HG03159 (cell line): ENCODE data around the gene ZNF26.
"Not testable (repeated sequence)": the region's sequence is repeated elsewhere in the genome, so short reads cannot be mapped to it uniquely, and the experiment has no call there.

Experiments
- ATAC-seq: cut with Tn5 transposase; IDR thresholded peaks from one replicate; pipeline ENCODE4 v1.9.1; 2021; ENCODE audit warnings: mild to moderate bottlenecking, moderate library complexity; ENCODE audit not compliant: unreplicated experiment

ZNF26 gene

DNA sequence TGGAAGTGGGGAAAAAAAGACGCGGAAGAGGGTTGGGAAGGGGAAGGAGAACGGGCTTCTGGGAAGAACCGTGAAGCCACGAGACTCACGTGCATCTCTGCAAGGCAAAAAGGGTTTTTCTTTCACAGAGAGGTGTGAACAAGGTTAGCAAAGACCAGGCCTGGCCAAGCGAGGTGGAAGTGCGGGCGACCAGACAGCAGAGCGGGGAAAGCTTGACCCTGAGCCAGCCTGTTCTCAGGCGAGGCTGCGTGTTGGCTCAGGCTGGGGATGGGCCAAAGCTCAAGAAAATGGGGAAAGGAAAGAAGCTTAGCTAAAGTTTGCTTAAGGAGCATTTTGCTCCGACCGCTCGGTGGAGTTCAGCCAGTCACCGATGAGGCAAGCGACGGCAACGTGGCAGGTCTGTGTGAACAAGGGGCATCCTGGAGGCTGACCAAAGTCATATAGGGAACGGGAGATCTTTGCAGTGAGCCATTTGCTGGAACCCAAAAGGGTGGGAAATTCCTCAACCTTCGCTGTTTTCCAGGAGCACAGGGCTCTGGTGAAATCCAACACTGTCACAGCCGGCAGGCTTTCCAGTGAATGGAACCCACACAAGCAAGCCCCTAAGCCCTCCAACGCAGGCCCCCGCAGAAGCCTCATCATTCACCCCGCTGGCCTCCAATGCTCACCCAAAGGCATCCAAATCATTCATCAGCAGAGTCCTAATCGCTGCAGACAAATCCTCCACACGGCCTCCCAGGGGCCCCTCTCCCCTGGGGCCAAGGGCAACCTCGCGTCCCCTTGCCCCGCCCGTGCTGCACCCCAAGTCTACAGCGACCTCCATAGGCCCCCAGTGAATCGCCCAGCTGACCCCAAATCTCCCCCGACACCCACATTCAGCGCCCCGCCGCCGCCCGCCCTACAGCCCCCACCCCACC is 30.8 kb upstream of the ZNF26 start:
- ATAC-seq = peak; percentile 38

DNA sequence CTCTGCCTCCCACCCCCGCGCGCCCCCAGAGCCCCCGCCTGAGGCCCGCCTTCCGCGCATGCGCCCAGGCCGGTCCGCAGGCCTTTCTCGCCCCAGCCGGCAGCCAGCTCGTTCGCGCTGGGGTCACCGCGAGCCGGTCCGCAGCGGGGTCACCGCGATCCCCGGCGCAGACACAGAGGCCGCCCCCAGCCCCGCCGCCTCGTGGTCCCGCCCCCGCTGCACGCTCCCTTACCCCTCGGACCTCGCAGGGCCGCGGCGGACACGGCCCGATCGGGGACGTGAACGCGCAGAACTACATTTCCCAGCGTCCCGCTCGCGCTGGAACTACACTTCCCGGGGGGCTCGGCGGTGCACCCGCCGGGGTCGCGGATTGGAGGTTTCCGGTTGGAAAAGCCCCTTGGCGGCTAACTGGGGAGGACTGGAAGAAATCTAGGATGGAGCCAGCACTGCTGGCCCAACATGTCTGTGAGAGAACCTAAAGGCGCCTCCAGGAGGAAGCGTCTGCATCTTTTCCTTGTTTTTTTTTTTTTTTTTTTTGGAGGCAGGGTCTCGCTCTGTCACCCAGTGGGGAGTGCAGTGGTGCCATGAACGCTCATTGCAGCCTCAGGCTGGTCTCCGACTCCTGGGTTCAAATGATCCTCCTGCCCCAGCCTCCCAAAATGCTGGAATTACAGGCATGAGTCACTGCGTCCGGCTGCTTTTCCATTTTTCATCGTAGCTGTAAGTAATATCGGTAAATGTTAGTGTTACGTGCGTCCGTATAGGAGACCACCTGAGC is 30.0 kb upstream of the ZNF26 start, which contains the start of gene ZNF605:
ZNF605 (minus strand) TSS at position 296 of the 778 bp plus-strand sequence. CDS start 10,671 bp downstream, outside the sequence.
- peak; percentile 86 for ATAC-seq

DNA sequence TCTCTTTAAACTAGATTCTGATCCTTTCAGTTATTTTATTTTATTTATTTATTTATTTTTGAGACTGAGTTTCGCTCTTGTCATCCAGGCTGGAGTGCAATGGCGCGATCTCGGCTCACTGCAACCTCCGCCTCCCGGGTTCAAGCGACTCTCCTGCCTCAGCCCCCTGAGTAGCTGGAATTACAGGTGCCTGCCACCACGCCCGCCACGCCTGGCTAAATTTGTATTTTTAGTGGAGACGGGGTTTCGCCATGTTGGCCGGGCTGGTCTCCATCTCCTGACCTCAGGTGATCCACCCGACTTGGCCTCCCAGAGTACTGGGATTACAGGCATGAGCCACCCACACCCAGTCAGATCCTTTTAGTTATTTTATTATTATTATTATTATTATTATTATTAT is 24.4 kb upstream of the ZNF26 start:
- not testable (repeated sequence) for ATAC-seq

DNA sequence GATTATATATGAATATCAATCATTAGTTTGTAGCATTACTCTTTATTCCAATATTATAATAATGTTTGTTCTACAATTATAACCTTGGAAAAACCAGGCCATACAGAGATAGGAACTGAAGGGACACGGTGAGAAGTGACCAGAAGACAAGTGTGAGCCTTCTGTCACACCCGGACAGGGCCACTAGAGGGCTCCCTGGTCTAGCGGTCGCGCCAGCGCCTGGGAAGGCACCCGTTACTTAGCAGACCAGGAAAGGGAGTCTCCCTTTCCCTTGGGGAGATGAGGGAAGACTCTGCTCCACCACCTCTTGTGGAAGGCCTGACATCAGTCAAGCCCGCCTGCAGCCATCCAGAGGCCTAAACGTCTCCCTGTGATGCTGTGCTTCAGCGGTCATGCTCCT is 22.2 kb upstream of the ZNF26 start:
- not testable (repeated sequence) for ATAC-seq

DNA sequence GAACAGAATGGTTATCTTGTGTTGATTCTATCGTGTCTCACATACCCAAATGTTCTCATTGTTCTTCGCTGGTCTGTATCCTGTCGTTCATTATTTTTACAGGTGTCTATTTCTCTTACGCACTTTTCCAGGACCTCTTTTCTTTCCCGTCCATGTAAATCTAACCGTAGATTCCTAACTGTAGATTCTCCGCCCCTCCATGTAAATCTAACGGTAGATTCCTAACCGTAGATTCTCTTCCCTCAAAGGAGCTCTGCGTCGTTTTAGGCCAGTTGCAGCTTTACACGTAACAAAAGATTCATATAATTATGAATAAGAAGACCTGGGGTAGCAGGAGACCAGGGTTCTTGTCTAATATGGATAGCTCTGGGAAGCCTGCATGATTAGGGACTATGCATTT is 20.4 kb upstream of the ZNF26 start:
- no peak for ATAC-seq

DNA sequence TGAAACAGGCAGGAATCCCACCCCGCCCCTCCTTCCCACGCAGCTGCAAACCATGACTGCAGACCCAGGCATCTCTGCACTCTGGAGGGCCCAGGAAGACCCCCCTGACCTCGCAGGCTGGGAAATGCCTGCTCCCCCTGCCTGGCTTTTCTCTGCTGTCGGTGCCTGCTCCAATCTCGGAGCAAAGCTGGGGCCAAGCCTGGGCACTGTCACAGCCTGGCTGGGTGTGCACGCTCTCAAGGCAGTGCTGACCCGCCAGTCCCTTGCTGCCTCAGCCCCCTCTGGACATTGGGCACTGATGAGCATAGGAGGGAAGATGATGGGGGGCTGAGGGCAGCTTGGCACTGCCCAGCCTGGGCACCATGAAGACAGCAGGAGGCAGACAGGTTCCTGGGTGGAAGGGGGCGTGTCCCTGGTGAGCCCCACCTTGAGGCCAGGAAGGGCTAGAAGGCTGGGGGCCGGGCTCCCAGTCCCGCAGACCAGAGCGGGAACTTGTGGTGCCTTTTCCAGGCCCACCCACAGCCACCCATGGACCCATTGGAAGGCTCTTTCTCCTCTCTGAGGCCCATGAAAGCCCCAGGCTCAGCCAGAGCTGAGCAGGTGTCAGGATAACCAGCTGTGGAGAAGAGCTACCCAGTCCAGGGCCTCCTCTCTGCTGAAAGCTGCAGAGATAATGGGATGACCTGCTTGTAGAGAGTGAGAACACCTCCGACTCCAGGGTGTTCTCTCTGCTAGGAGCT is 19.3 kb upstream of the ZNF26 start:
- no peak for ATAC-seq

DNA sequence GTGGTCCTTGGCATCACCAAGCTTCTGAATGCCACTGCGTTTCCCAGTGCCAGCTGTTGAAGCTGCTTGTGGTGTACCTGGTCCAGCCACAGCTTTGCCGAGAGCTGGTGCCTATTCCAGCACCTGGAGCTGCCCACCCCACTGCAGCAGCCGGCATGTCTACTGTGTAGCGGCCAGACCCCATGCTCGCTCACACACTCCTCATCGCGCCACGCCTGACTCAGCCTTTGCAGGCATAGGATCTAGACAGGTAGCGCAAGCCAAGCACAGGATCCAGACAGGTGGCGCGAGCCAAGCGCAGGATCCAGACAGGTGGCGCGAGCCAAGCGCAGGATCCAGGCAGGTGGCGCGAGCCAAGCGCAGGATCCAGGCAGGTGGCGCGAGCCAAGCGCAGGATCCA is 18.4 kb upstream of the ZNF26 start:
- no peak for ATAC-seq

DNA sequence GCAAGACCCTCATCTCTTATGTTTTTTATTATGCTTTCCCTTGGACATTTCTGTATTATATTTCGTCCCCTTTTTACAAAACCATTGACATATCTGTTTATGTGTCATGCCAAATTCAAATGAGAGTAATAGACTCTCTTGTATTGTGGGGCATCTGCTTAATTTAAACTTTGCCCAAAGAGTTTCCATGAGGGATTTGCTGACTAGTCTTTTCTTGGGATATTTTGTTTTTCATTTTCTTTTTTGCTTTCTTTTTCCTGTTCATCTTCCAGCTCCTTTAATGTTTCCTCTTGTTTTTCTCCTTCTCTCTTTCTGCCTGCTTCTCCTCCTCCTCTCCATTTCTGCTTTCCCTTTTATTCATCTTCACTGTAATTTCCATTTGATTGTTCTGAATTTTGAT is 13.8 kb upstream of the ZNF26 start:
- ATAC-seq = no peak

DNA sequence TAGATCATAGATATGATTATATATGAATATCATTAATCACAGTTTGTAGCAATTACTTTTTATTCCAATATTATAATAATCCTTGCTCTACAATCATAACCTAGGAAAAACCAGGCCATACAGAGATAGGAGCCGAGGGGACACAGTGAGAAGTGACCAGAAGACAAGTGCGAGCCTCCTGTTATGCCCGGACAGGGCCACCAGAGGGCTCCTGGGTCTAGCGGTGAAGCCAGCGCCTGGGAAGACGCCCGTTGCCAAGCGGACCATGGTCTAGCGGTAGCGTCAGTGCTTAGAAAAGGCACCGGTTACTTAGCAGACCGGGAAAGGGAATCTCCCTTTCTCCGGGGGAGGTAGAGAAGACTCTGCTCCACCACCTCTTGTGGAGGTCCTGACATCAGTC is 9.3 kb upstream of the ZNF26 start:
- ATAC-seq = not testable (repeated sequence)

DNA sequence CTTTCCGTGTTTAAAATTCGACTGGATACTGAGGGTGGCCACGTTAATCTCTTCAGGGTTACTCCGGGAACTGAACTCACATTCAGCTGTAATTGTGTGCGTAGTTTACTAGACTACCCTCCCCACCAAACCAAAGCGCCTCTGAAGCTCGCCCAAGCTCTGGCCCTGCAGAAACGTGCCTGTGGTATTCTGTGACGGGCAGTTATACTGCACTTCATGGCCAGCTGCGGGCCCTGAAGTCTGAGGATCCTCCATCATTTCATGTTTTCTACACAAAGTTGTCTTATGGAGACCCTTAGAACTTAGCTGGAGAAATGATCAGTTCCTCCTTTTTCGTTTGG is 688 bp downstream of the ZNF26 start:
- ATAC-seq = peak; percentile 5

DNA sequence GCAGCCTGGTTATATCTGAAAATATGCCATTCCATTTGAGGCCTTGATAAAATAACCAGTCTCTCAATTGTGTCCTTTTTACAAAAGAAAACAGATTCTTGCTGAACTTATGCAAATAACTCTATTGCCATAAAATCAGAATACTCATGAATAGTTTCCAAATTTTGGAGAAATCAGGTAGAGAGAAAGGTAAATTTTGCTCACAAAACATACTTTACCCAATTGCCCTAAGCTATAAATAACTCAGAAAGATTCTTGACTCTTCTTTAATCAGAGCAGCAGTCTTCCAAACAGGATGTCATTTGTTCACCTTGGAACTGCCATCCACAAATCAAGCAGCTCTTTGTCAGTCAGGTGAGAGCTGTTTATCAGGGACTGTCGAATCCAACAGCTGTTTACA is 12.6 kb downstream of the ZNF26 start:
- ATAC-seq = no peak

DNA sequence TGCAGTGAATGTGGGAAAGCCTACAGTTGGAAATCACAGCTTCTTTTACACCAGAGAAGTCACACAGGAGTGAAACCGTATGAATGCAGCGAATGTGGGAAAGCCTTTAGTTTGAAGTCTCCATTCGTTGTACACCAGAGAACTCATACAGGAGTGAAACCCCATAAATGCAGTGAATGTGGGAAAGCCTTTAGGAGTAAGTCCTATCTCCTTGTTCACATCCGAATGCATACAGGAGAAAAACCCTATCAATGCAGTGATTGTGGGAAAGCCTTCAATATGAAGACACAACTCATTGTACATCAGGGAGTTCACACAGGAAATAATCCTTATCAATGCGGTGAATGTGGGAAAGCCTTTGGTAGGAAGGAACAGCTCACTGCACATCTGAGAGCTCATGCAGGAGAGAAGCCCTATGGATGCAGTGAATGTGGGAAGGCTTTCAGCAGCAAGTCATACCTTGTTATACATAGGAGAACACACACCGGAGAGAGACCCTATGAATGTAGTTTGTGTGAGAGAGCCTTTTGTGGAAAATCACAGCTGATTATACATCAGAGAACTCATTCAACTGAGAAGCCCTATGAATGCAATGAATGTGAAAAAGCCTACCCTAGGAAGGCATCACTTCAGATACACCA is 24.6 kb downstream of the ZNF26 start:
- ATAC-seq = no peak

DNA sequence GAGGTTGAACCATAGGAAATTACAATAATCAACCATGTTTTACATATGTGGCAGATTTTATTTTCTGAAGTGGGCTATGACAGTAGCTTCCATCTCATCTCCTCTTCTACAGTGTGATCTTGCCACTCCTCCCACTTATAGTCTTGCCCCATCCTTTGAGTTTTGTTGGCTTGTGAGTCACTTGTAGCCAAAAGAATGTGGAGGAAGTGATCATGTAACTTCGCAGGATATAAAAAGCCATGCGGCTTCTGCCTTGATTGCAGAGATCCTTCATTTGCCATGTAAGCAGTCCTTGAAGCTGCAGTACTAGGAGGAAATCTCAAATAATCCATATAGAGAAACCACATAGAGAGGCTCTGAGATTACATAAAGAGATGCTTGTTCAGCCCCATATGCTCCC is 37.4 kb downstream of the ZNF26 start:
- no peak for ATAC-seq

DNA sequence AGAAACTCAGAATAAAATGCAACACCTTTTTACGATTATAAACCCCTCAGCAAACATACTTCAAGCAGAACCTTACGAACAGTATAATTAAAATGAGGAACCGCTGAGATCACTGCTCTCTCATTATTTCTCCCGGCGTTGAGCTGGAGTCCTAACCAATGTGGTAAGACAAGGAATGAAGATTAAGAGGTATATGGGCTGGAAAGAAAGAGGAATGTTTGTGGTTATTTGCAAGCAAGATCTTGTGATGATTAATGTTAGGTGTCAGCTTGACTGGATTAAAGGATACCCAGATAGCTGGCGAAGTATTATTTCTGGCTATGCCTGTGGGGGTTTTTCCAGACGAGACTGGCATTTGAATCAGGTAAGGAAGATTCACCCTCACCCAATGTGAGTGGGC is 40.8 kb downstream of the ZNF26 start:
- no peak for ATAC-seq

DNA sequence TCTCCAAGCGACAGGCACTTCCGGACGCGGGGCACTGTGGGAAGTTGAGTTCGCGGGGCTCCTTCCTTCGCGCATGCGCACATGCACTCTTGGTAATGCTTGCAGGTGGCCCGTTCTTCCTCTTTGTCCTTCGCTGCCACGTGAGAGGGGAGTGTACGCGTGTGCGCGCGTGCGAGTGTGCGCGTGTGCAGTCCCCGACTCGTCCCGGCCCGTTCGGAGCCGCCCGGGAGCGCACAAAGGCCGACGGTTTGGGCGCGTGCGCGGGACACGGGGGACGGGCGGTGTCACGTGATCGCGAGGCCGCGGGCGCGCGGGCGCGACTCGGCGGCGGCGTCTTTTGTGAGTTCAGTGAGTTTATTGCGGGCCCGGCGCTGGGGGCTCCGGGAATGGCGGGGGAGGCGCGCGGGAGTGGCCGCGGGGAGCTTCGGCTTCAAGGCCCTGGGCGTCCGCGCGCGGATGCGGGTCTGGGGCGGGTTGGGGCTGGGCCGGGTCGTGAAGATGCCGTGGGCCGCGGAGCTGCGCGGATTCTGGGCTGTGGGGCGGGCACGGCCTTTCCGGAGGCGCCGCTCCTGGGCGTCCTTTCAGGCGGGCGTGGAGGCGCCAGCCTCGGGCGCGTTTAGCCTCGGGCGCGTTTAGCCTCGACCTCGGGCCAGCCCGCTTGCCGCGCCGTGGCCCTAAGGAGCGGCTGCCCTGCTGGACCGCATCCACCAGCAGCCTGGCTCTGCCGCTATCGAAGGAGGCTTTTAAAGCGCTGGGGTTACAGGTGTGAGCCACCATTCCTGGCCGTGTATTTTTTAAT is 51.2 kb downstream of the ZNF26 start, which contains the start of gene ZNF84:
ZNF84 (plus strand) TSS at position 303 of the 799 bp plus-strand sequence. CDS start 3,959 bp downstream, outside the sequence.
- peak; percentile 96 for ATAC-seq

DNA sequence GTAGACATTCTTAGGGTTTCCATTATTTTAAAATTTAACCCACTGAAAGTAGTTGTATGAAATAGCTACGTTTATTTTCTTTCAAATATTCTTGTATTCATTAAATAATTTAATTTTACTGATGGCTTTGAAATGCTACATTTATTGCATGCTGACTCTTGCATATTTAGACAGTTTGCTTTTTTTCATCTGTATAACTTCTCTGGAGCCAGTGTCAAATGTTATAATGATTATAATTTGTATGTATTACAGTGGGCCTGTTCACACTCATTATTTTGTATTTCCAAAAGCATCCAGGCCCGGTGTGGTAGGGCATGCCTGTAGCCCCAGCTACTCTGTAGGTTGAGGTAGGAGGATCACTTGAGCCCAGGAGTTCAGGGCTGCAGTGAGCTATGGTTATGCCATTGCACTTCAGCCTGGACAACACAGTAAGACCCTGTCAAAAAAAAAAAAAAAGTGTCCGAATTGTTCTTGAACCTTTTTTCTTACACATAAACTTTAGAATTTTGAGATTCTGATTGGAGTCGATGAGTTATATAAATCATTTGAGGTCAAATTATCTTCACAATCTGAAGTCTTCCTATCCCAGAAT is 52.0 kb downstream of the ZNF26 start:
- ATAC-seq = no peak

DNA sequence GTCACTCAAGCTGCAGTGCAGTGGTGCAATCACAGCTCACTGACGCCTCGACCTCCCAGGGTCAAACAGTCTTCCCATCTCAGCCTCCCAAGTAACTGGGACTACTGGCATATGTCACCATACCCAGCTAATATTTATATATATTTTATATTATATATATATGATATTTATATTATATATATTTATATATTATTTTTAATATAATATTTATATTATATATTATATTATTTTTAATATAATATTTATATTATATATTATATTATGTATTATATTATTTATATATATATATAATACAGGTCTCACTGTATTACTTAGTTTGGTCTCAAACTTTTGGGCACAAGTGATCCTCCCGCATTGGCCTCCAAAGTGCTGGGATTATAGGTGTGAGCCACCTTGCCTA is 60.5 kb downstream of the ZNF26 start:
- no peak for ATAC-seq

DNA sequence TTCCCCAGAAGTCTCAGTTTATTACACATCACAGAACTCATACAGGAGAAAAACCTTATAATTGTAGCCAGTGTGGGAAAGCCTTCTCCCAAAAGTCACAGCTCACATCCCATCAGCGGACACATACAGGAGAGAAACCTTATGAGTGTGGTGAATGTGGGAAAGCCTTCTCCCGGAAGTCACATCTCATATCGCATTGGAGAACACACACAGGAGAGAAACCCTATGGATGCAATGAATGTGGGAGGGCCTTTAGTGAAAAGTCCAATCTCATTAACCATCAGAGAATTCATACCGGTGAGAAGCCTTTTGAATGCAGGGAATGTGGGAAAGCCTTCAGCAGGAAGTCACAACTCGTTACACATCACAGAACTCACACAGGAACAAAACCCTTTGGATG is 71.3 kb downstream of the ZNF26 start:
- ATAC-seq = no peak
